Measurements from ENCODE around the gene UBE3A.

Gene UBE3A

DNA sequence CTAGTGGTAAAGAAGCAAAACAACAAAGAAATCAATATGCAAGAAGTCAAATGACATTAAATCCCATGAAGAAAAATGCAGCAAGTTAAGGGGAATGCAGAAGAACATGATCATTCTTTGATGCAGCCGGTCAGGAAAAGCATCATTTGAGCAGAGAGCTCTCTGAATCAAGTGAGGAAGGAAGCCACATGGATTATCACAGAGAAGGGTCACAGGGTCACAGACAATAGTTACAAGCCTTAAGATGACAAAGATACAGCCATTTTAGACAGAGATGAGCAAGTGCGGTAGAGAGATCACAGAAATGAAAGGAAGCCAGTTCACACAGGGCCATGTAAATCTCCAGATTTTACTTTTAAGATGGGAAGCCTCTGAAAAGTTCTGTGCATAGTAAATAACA lies 43.9 kb downstream of the UBE3A start:
- no peak for FAIRE-seq
- no peak for TF ChIP-seq PAX5 (IDR thresholded peaks at IDR 0.05; ENCODE audit: insufficient read depth, low read length, severe bottlenecking)
- TF ChIP-seq SPI1 (IDR thresholded peaks at IDR 0.05; ENCODE audit: low read depth, low read length), result no peak
- TF ChIP-seq POLR2AphosphoS5 (IDR thresholded peaks at IDR 0.05; ENCODE audit: low read depth, low read length), result no peak
- TF ChIP-seq POLR2A (IDR thresholded peaks at IDR 0.05; ENCODE audit: low read depth, low read length), result no peak
- TF ChIP-seq POU2F2 (IDR thresholded peaks at IDR 0.05; ENCODE audit: low read depth, low read length), result no peak
- TF ChIP-seq TAF1 (IDR thresholded peaks at IDR 0.05; ENCODE audit: low read depth, low read length), result no peak
- DNase-seq (ENCODE audit: insufficient read length, low spot score), result no peak

DNA sequence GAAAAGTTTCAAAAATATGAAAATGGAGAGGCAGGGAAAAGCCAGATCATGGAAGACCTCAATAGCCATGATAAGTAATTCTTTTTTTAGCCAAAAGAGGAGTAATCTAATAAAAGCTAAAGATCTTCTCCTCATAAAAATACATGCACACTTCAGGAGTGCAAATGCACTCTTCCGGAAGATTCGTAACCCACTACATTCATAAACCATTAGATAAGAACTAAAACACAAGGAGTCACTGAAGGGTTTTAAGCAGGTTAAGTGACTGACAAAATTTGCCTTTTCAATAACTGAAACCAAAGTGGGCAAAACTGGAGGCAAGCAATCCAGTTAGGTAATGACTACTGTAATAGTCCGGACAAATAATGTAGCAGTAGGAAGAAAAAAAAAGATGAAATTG lies 46.0 kb downstream of the UBE3A start:
- no peak for TF ChIP-seq SPI1 (IDR thresholded peaks at IDR 0.05; ENCODE audit: low read depth, low read length)
- no peak for TF ChIP-seq POLR2AphosphoS5 (IDR thresholded peaks at IDR 0.05; ENCODE audit: low read depth, low read length)
- TF ChIP-seq TAF1 (IDR thresholded peaks at IDR 0.05; ENCODE audit: low read depth, low read length), result no peak
- no peak for TF ChIP-seq POU2F2 (IDR thresholded peaks at IDR 0.05; ENCODE audit: low read depth, low read length)
- no peak for TF ChIP-seq PAX5 (IDR thresholded peaks at IDR 0.05; ENCODE audit: insufficient read depth, low read length, severe bottlenecking)
- TF ChIP-seq POLR2A (IDR thresholded peaks at IDR 0.05; ENCODE audit: low read depth, low read length), result no peak
- FAIRE-seq, result no peak
- no peak for DNase-seq (ENCODE audit: insufficient read length, low spot score)

DNA sequence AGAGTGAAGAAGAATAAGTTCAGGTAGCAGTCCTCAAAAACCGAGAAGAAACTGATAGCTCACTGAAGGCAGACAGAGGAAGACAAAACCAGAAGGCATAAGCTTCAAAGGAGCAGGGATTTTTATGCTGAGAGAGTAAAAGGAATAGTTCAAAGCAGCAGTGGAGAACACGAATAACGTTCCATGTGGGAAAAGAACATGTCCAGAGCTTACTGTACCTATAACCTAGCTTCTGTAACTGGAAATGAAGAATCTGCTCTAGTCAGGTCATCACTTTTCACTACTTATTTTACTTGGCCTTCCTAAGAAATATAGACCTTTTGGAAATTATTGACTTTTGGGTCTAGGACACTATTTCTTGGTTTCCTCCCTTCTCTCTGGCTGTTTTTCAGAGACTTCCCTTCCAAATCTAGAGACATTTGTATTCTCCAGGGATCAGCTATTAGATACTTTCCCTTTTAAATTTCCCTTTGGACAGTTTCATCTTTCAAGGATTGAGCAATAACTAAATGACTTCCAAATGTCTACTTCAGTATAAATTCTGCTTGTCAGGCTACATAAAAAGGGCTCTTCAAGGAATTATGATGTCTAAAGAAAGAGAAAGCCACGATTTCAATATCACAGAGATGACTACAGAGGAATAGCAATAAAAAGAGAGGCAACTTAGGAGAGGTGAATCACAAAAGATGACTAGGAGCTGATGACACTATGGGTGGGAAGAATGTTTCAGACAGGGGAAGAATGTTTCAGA lies 46.7 kb downstream of the UBE3A start:
- no peak for FAIRE-seq
- no peak for DNase-seq (ENCODE audit: insufficient read length, low spot score)
- TF ChIP-seq POLR2AphosphoS5 (IDR thresholded peaks at IDR 0.05; ENCODE audit: low read depth, low read length), result no peak

- DNase-seq (ENCODE audit: insufficient read length, low spot score) (no peak), FAIRE-seq (no peak)
- TF ChIP-seq SPI1 (IDR thresholded peaks at IDR 0.05; ENCODE audit: low read depth, low read length), result no peak
- no peak for TF ChIP-seq PAX5 (IDR thresholded peaks at IDR 0.05; ENCODE audit: insufficient read depth, low read length, severe bottlenecking)
- no peak for TF ChIP-seq POLR2AphosphoS5 (IDR thresholded peaks at IDR 0.05; ENCODE audit: low read depth, low read length)
- TF ChIP-seq POLR2A (IDR thresholded peaks at IDR 0.05; ENCODE audit: low read depth, low read length), result no peak
- no peak for TF ChIP-seq TAF1 (IDR thresholded peaks at IDR 0.05; ENCODE audit: low read depth, low read length)
- no peak for TF ChIP-seq POU2F2 (IDR thresholded peaks at IDR 0.05; ENCODE audit: low read depth, low read length)
Measured at GRCh38 chr15:25385986-25386385, 52.8 kb downstream of the UBE3A start.

GRCh38 chr15:25381579-25381978 lies 57.2 kb downstream of the UBE3A start:
- TF ChIP-seq POU2F2 (IDR thresholded peaks at IDR 0.05; ENCODE audit: low read depth, low read length) (no peak), POLR2A (IDR thresholded peaks at IDR 0.05; ENCODE audit: low read depth, low read length) (no peak), POLR2AphosphoS5 (IDR thresholded peaks at IDR 0.05; ENCODE audit: low read depth, low read length) (no peak), TAF1 (IDR thresholded peaks at IDR 0.05; ENCODE audit: low read depth, low read length) (no peak), PAX5 (IDR thresholded peaks at IDR 0.05; ENCODE audit: insufficient read depth, low read length, severe bottlenecking) (no peak), SPI1 (IDR thresholded peaks at IDR 0.05; ENCODE audit: low read depth, low read length) (no peak)
- no peak for DNase-seq (ENCODE audit: insufficient read length, low spot score)
- FAIRE-seq, result no peak

DNA sequence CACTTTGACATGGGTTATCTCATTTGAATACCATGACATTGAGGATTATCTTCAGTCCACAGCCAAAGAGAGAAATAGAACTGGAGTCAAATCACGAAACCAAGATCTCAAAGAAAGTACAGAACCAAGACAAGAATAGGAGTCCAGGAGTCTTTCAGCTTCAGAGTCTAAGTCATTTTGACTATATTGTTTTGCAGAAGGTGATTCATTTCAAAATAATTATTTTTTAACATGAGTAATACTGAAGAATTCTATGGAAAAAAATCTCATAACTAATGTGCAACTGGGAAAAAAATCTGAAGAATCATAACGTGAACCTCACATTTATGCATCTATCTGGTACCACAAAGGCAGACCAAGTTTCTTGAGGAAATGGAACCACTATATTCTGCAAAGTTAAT lies 60.3 kb downstream of the UBE3A start:
- no peak for FAIRE-seq
- no peak for DNase-seq (ENCODE audit: insufficient read length, low spot score)
- TF ChIP-seq POLR2AphosphoS5 (IDR thresholded peaks at IDR 0.05; ENCODE audit: low read depth, low read length) (no peak), POLR2A (IDR thresholded peaks at IDR 0.05; ENCODE audit: low read depth, low read length) (no peak), PAX5 (IDR thresholded peaks at IDR 0.05; ENCODE audit: insufficient read depth, low read length, severe bottlenecking) (no peak), SPI1 (IDR thresholded peaks at IDR 0.05; ENCODE audit: low read depth, low read length) (no peak), POU2F2 (IDR thresholded peaks at IDR 0.05; ENCODE audit: low read depth, low read length) (no peak), TAF1 (IDR thresholded peaks at IDR 0.05; ENCODE audit: low read depth, low read length) (no peak)

DNA sequence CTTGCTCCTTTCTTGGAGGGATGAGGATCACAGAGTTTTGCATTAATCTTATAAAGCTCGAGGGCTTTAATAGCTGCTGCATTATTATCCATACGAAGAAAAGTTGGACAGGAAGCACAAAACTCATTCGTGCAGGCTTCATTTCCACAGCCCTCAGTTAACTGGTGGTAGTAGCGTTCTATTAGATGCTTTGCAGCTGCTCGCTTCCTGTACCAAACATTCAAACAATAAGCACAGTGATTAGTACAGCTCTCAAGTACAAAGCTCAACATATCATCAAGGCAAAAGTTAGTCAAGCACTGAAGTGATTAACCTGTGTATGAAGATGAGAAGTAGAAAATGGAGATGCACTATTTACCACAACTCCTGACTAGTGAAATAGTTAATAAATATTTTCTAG lies 63.3 kb downstream of the UBE3A start:
- no peak for DNase-seq (ENCODE audit: insufficient read length, low spot score)
- FAIRE-seq, result no peak
- TF ChIP-seq PAX5 (IDR thresholded peaks at IDR 0.05; ENCODE audit: insufficient read depth, low read length, severe bottlenecking) (no peak), POLR2A (IDR thresholded peaks at IDR 0.05; ENCODE audit: low read depth, low read length) (no peak), TAF1 (IDR thresholded peaks at IDR 0.05; ENCODE audit: low read depth, low read length) (no peak), SPI1 (IDR thresholded peaks at IDR 0.05; ENCODE audit: low read depth, low read length) (no peak), POLR2AphosphoS5 (IDR thresholded peaks at IDR 0.05; ENCODE audit: low read depth, low read length) (no peak), POU2F2 (IDR thresholded peaks at IDR 0.05; ENCODE audit: low read depth, low read length) (no peak)

- DNase-seq (ENCODE audit: insufficient read length, low spot score) (no peak), FAIRE-seq (no peak)
- TF ChIP-seq POLR2AphosphoS5 (IDR thresholded peaks at IDR 0.05; ENCODE audit: low read depth, low read length), result no peak
- no peak for TF ChIP-seq POU2F2 (IDR thresholded peaks at IDR 0.05; ENCODE audit: low read depth, low read length)
- no peak for TF ChIP-seq PAX5 (IDR thresholded peaks at IDR 0.05; ENCODE audit: insufficient read depth, low read length, severe bottlenecking)
- TF ChIP-seq SPI1 (IDR thresholded peaks at IDR 0.05; ENCODE audit: low read depth, low read length), result no peak
- no peak for TF ChIP-seq TAF1 (IDR thresholded peaks at IDR 0.05; ENCODE audit: low read depth, low read length)
- TF ChIP-seq POLR2A (IDR thresholded peaks at IDR 0.05; ENCODE audit: low read depth, low read length), result no peak
Measured at GRCh38 chr15:25374143-25374542, 64.7 kb downstream of the UBE3A start.

- no peak for TF ChIP-seq TAF1 (IDR thresholded peaks at IDR 0.05; ENCODE audit: low read depth, low read length)
- TF ChIP-seq POU2F2 (IDR thresholded peaks at IDR 0.05; ENCODE audit: low read depth, low read length), result no peak
- TF ChIP-seq PAX5 (IDR thresholded peaks at IDR 0.05; ENCODE audit: insufficient read depth, low read length, severe bottlenecking), result no peak
- TF ChIP-seq POLR2AphosphoS5 (IDR thresholded peaks at IDR 0.05; ENCODE audit: low read depth, low read length), result no peak
- no peak for TF ChIP-seq SPI1 (IDR thresholded peaks at IDR 0.05; ENCODE audit: low read depth, low read length)
- TF ChIP-seq POLR2A (IDR thresholded peaks at IDR 0.05; ENCODE audit: low read depth, low read length), result no peak
- FAIRE-seq (no peak), DNase-seq (ENCODE audit: insufficient read length, low spot score) (no peak)
Measured at GRCh38 chr15:25372298-25372697, 66.5 kb downstream of the UBE3A start.

- FAIRE-seq (no peak), DNase-seq (ENCODE audit: insufficient read length, low spot score) (no peak)
- TF ChIP-seq POLR2A (IDR thresholded peaks at IDR 0.05; ENCODE audit: low read depth, low read length) (no peak), SPI1 (IDR thresholded peaks at IDR 0.05; ENCODE audit: low read depth, low read length) (no peak), POLR2AphosphoS5 (IDR thresholded peaks at IDR 0.05; ENCODE audit: low read depth, low read length) (no peak), POU2F2 (IDR thresholded peaks at IDR 0.05; ENCODE audit: low read depth, low read length) (no peak), PAX5 (IDR thresholded peaks at IDR 0.05; ENCODE audit: insufficient read depth, low read length, severe bottlenecking) (no peak), TAF1 (IDR thresholded peaks at IDR 0.05; ENCODE audit: low read depth, low read length) (no peak)
Measured at GRCh38 chr15:25368850-25369249, 70.0 kb downstream of the UBE3A start.
